Activated T-helper 9 cell treated with anti-CD3 and anti-CD28 coated beads, Interleukin-2, amount 50 U/mL, for 16 hours (primary cell): ENCODE data around the gene H6PD.

ENCODE experiments used
- DNase-seq: peaks from one replicate; pipeline ENCODE4 v3.0.0-alpha.2; 2020; ENCODE audit warnings: low read depth

H6PD gene

DNA sequence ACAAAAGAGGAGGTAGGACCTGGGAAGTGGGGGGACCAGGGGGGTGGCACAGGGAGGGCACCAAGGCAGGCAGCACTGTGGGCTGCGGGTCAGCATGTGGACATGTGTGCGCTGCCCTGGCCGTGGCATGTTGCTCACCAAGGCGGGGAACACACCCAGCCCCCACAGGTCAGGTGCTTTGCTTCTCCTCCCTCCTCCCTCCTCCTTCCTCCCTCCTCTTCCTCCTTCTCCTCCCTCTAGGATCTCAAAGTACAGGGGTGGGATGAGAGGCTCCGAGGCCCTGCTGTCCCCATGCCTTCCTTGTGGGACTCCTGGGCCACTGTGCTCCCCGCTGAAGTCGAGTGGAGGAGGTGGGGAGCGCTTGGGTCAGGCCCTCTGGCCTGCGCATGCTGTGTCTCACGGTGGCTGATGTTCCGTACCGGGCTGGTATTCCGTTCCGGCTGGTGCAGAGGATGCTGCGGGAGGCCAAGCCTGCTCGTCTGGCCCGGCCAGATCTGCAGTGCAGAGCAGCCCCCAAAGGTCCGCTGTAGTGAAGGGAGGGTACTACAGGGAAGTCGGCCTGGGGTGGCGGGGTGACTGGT lies 84.7 kb downstream of the H6PD start:
- no peak for DNase-seq

- DNase-seq = no peak
Measured at GRCh38 chr1:9319789-9320519, 85.4 kb downstream of the H6PD start.
